K562 (cell line): ENCODE data around the gene PGBD1. TPM values are rescaled to one million over a fixed set of nuclear protein-coding genes. Genes with fewer than 3 reads are reported as not detected.
"Not testable (repeated sequence)": the region's sequence is repeated elsewhere in the genome, so short reads cannot be mapped to it uniquely, and the experiment has no call there.

Source experiments
- ATAC-seq: fragments of 200-7000 bp; cut with Tn5 transposase; 3 replicates; pipeline ENCODE4 v1.9.1; 2020; ENCODE audit warnings: moderate library complexity
- BruUV-seq: library from RNA; stranded (reverse); fragments of 400-500 nt; replicated peaks from 2 replicates; lab custom pipeline; 2021; lab: Mats Ljungman, UMichigan
- CTCF ChIA-PET: fragments of 300-600 bp; formaldehyde crosslinking; extraction: SDS; loops from one replicate; lab custom pipeline; 2021; ENCODE audit warnings: low intra/inter-chr PET ratio; lab: Yijun Ruan, JAX
- POLR2A ChIA-PET: fragments of 300-600, 350-650 bp; sonication (Branson Sonifier 250); formaldehyde crosslinking; extraction: SDS; loops from one replicate; lab custom pipeline; 2021; ENCODE audit warnings: antibody characterized with exemption, inconsistent platforms; lab: Yijun Ruan, JAX
- DNase-seq, 4 experiments: peaks; one replicate each; pipeline versions ENCODE4 v3.0.0 to v3.0.0-alpha.2; 2011 to 2018; ENCODE audit warnings: low spot score in 3 of 4, mixed read lengths in 3 of 4; ENCODE audit errors: extremely low read depth in 1 of 4
- FAIRE-seq: peaks from 2 replicates; lab custom pipeline; 2011; peaks lifted over from hg19 to GRCh38; lab: Jason Lieb, UNC
- H2AFZ ChIP-seq: 2 replicates; pipeline ENCODE4 v1.6.0; 2011; ENCODE audit warnings: low read depth, low read length, control low read depth, inconsistent platforms
- H3K27ac ChIP-seq: fragments of 200-600 bp; 3 replicates; pipeline ENCODE4 v1.8.0; 2011; ENCODE audit warnings: low read depth, mild to moderate bottlenecking, control low read depth, inconsistent platforms, low read length, moderate library complexity, mixed read lengths; ENCODE audit errors: extremely low read depth
- H3K27me3 ChIP-seq, 2 experiments: fragments of 300-600 bp in 1 of 2; 2 replicates in 1 of 2; 3 replicates in 1 of 2; pipeline versions ENCODE4 v1.6.0 to v1.8.0; 2011; ENCODE audit warnings: inconsistent platforms in 2 of 2, low read length in 2 of 2, mild to moderate bottlenecking in 1 of 2, mixed read lengths in 1 of 2, moderate library complexity in 1 of 2; ENCODE audit not compliant: control insufficient read depth in 2 of 2, insufficient read depth in 2 of 2
- H3K36me3 ChIP-seq: fragments of 300-600 bp; 3 replicates; pipeline ENCODE4 v1.8.0; 2011; ENCODE audit warnings: mild to moderate bottlenecking, low read length, inconsistent platforms; ENCODE audit not compliant: control insufficient read depth, insufficient read depth
- H3K4me1 ChIP-seq, 2 experiments: fragments of 200-600 bp in 1 of 2; replicated peaks in 1 of 2; 2 replicates in 1 of 2; 3 replicates in 1 of 2; pipeline versions ENCODE4 v1.5.1 to v1.8.0; 2011; ENCODE audit warnings: inconsistent platforms in 2 of 2, low read length in 2 of 2, mild to moderate bottlenecking in 1 of 2, mixed read lengths in 1 of 2, moderate library complexity in 1 of 2; ENCODE audit not compliant: control insufficient read depth in 2 of 2, insufficient read depth in 2 of 2
- H3K4me2 ChIP-seq: 2 replicates; pipeline ENCODE4 v1.6.1; 2011; ENCODE audit warnings: low read length, control low read depth, inconsistent platforms, mixed read lengths; ENCODE audit not compliant: insufficient read depth
- H3K4me3 ChIP-seq: fragments of 200-600 bp; sonication (generic), shearing (Covaris generic); 2 replicates; pipeline ENCODE4 v1.5.1; 2016; ENCODE audit warnings: control low read depth, inconsistent platforms
- H3K79me2 ChIP-seq: fragments of 200-600 bp; 3 replicates; pipeline ENCODE4 v1.8.0; 2011; ENCODE audit warnings: low read length, inconsistent platforms; ENCODE audit not compliant: control insufficient read depth, insufficient read depth
- H3K9ac ChIP-seq, 2 experiments: 2 replicates each; pipeline versions ENCODE4 v1.6.0 to v1.6.1; 2011; ENCODE audit warnings: low read depth in 2 of 2, low read length in 2 of 2, control low read depth in 1 of 2, inconsistent platforms in 1 of 2, mild to moderate bottlenecking in 1 of 2, mixed read lengths in 1 of 2; ENCODE audit not compliant: insufficient read depth in 1 of 2
- H3K9me1 ChIP-seq: one replicate; pipeline ENCODE4 v1.6.0; 2011; ENCODE audit warnings: inconsistent platforms, mild to moderate bottlenecking, low read length, moderate library complexity; ENCODE audit not compliant: control insufficient read depth, insufficient read depth
- H3K9me3 ChIP-seq: replicated peaks from 2 replicates; pipeline ENCODE4 v1.5.1; 2011; ENCODE audit warnings: low read depth, low read length, inconsistent platforms; ENCODE audit not compliant: control insufficient read depth, insufficient read depth
- H4K20me1 ChIP-seq: replicated peaks from 2 replicates; pipeline ENCODE4 v1.6.1; 2011; ENCODE audit warnings: low read length, inconsistent platforms, mixed read lengths; ENCODE audit not compliant: control insufficient read depth, insufficient read depth
- ADNP ChIP-seq: fragments of 200-800 bp; sonication (Bioruptor generic); IDR thresholded peaks from 2 replicates; pipeline ENCODE4 v1.6.1; 2016; ENCODE audit warnings: missing genetic modification characterization, missing compliant biosample characterization
- CBFA2T3 ChIP-seq: fragments of 450-650 bp; IDR thresholded peaks from 2 replicates; pipeline ENCODE4 v1.6.1; 2017
- COPS2 ChIP-seq: fragments of 450-650 bp; conservative IDR thresholded peaks from 2 replicates; pipeline ENCODE4 v1.6.1; 2016; ENCODE audit warnings: mild to moderate bottlenecking, moderate library complexity
- KLF1 ChIP-seq: fragments of 450-650 bp; IDR thresholded peaks from 2 replicates; pipeline ENCODE4 v1.6.1; 2016; ENCODE audit warnings: missing genetic modification characterization, missing compliant biosample characterization
- PPARD ChIP-seq: fragments of 250-450 bp; sonication (Bioruptor Pico); IDR thresholded peaks from 2 replicates; pipeline ENCODE4 v1.8.0; 2022; ENCODE audit warnings: inconsistent platforms, mild to moderate bottlenecking, moderate library complexity
- RAD51 ChIP-seq: fragments of 450-650 bp; IDR thresholded peaks from 2 replicates; pipeline ENCODE4 v1.7.1; 2016; ENCODE audit warnings: low read depth, mild to moderate bottlenecking, borderline replicate concordance
- SNRNP70 ChIP-seq: fragments of 200-400 bp; formaldehyde crosslinking; optimal IDR thresholded peaks from 2 replicates; pipeline ENCODE3; 2017; ENCODE audit warnings: low read depth, low read length
- SPI1 ChIP-seq: IDR thresholded peaks from 2 replicates; pipeline ENCODE4 v1.6.1; 2011; ENCODE audit warnings: low read depth, low read length, control low read depth, borderline replicate concordance
- ZBED1 ChIP-seq: IDR thresholded peaks from 2 replicates; pipeline ENCODE4 v1.6.1; 2014
- ZBTB9 ChIP-seq: fragments of 450-650 bp; formaldehyde crosslinking; IDR thresholded peaks from 2 replicates; pipeline ENCODE4 v1.4.0; 2020; ENCODE audit warnings: mild to moderate bottlenecking, moderate library complexity
- in situ Hi-C: fragments of 300-500 bp; cut with MboI; formaldehyde crosslinking; loops from 4 replicates; pipeline ENCODE4 v1.15.0; 2018; ENCODE audit warnings: inconsistent platforms, mixed read lengths
- intact Hi-C: fragments of 100-400 bp; cut with micrococcal nuclease; formaldehyde crosslinking; loops from 2 replicates; pipeline ENCODE4 v1.14.2; 2022
- polyA plus RNA-seq, 8 experiments: library from polyadenylated mRNA; depleted of rRNA in 4 of 8; stranded (reverse) in 5 of 8; unstranded in 3 of 8; fragments of >200 nt; fragmentation: Nextera tagmentation in 2 of 8; fragmentation: Illumina TruSeq in 1 of 8; extraction: Ambion mirVana in 2 of 8; extraction: Trizol in 1 of 8; gene quantifications; 2 replicates each; pipeline versions ENCODE4 v1.2.1 to v1.2.3, GENCODE V29; 2011 to 2014; ENCODE audit warnings: inconsistent platforms in 1 of 8, missing spikeins in 1 of 8
- total RNA-seq, 7 experiments: library from RNA; depleted of rRNA in 6 of 7; stranded (reverse); fragments of >200 nt in 6 of 7; fragmentation: Illumina TruSeq in 2 of 7; extraction: Trizol in 2 of 7; gene quantifications; 2 replicates each; pipeline versions ENCODE4 v1.2.1 to v1.2.3, GENCODE V29; 2011 to 2021; ENCODE audit warnings: low replicate concordance in 1 of 7

Gene PGBD1
- total and polyA plus RNA-seq, 9 of the 15 experiments (the other 6 are each of a cell fraction or from before 2014, with no cell fraction given): 3.3 to 9.0 (median 7.3) TPM

- TF ChIP-seq SNRNP70: no peak
- TF ChIP-seq ZBED1: no peak
- no peak for TF ChIP-seq ZBTB9
- no peak for TF ChIP-seq PPARD (CRISPR knock-in tag)
- no peak for TF ChIP-seq COPS2
- TF ChIP-seq CBFA2T3: no peak
- TF ChIP-seq SPI1: no peak
- TF ChIP-seq KLF1 (tag): no peak
- TF ChIP-seq ADNP (tag): no peak
- no peak for TF ChIP-seq RAD51
- TF ChIP-seq, all 486 proteins: peak for 0
These were observed 22.2 kb downstream of the PGBD1 start (continued) for GRCh38 chr6:28303570-28303969.

- ATAC-seq, H3K79me2 ChIP-seq, H3K4me3 ChIP-seq, DNase-seq, H3K4me2 ChIP-seq, FAIRE-seq, H3K27me3 ChIP-seq, H3K27ac ChIP-seq, H3K9me3 ChIP-seq, H3K9me1 ChIP-seq, H3K36me3 ChIP-seq, POLR2A ChIA-PET, BruUV-seq, H4K20me1 ChIP-seq, H3K4me1 ChIP-seq, H2AFZ ChIP-seq, H3K9ac ChIP-seq, intact Hi-C loops, in situ Hi-C loops, CTCF ChIA-PET: not testable (repeated sequence)
These were observed 25.0 kb downstream of the PGBD1 start for GRCh38 chr6:28306363-28306762.
